ENCODE data around the gene FMN1.
A peak's percentile ranks its signal among the peaks of the same experiment; 100 is the strongest.

FMN1 gene

GRCh38 chr15:33107950-33108349 is 86.6 kb downstream of the FMN1 start:
- H3K9me3 ChIP-seq (ENCODE audit: control insufficient read depth, low read length): no peaks in the 10 kb centered on the region
- no peaks in the 10 kb centered on the region for H3K79me2 ChIP-seq
- H3K4me3 ChIP-seq (ENCODE audit: low read depth, low read length): no peak overlapping the region
- H3K4me1 ChIP-seq: no peaks in the 10 kb centered on the region
- H3K36me3 ChIP-seq (ENCODE audit: control insufficient read depth, insufficient read depth, low read length): no peaks in the 10 kb centered on the region
- no peaks in the 10 kb centered on the region for H3K27me3 ChIP-seq (ENCODE audit: control insufficient read depth, insufficient read depth, low read length)
- no peak overlapping the region for H2AFZ ChIP-seq
- H3K4me2 ChIP-seq (ENCODE audit: low read length): no peak overlapping the region
- no peak overlapping the region for H3K9ac ChIP-seq
- H3K27ac ChIP-seq: no peak overlapping the region
- no peak for TF ChIP-seq CTCF (IDR thresholded peaks at IDR 0.05)

GRCh38 chr15:33104212-33104611 is 90.3 kb downstream of the FMN1 start:
- Histone ChIP-seq H3K9ac (no peak overlapping the region), H3K9me3 (ENCODE audit: control insufficient read depth, low read length) (no peaks in the 10 kb centered on the region), H3K79me2 (no peaks in the 10 kb centered on the region), H2AFZ (no peak overlapping the region), H3K27me3 (ENCODE audit: control insufficient read depth, insufficient read depth, low read length) (no peaks in the 10 kb centered on the region), H3K4me3 (ENCODE audit: low read depth, low read length) (no peak overlapping the region), H3K36me3 (ENCODE audit: control insufficient read depth, insufficient read depth, low read length) (no peaks in the 10 kb centered on the region), H3K4me2 (ENCODE audit: low read length) (peak overlapping the region; percentile 23), H3K27ac (no peak overlapping the region), H3K4me1 (no peaks in the 10 kb centered on the region)
- no peak for TF ChIP-seq CTCF (IDR thresholded peaks at IDR 0.05)

- Histone ChIP-seq H3K79me2 (no peaks in the 10 kb centered on the region), H3K4me1 (no peaks in the 10 kb centered on the region), H3K36me3 (ENCODE audit: control insufficient read depth, insufficient read depth, low read length) (no peaks in the 10 kb centered on the region), H3K4me3 (ENCODE audit: low read depth, low read length) (no peak overlapping the region), H3K27me3 (ENCODE audit: control insufficient read depth, insufficient read depth, low read length) (no peaks in the 10 kb centered on the region), H2AFZ (no peak overlapping the region), H3K9ac (no peak overlapping the region), H3K4me2 (ENCODE audit: low read length) (no peak overlapping the region), H3K9me3 (ENCODE audit: control insufficient read depth, low read length) (no peaks in the 10 kb centered on the region), H3K27ac (no peak overlapping the region)
- TF ChIP-seq CTCF (IDR thresholded peaks at IDR 0.05): no peak
Measured at GRCh38 chr15:33101036-33101435, 93.5 kb downstream of the FMN1 start.

GRCh38 chr15:33100314-33100713 is 94.2 kb downstream of the FMN1 start:
- Histone ChIP-seq H3K4me2 (ENCODE audit: low read length) (no peak overlapping the region), H3K9ac (no peak overlapping the region), H3K9me3 (ENCODE audit: control insufficient read depth, low read length) (no peaks in the 10 kb centered on the region), H3K27me3 (ENCODE audit: control insufficient read depth, insufficient read depth, low read length) (no peaks in the 10 kb centered on the region), H3K4me3 (ENCODE audit: low read depth, low read length) (no peak overlapping the region), H3K4me1 (no peaks in the 10 kb centered on the region), H3K79me2 (no peaks in the 10 kb centered on the region), H3K36me3 (ENCODE audit: control insufficient read depth, insufficient read depth, low read length) (no peaks in the 10 kb centered on the region), H2AFZ (no peak overlapping the region), H3K27ac (no peak overlapping the region)
- TF ChIP-seq CTCF (IDR thresholded peaks at IDR 0.05): no peak

- H3K27ac ChIP-seq: no peak overlapping the region
- H3K4me1 ChIP-seq: no peaks in the 10 kb centered on the region
- no peak overlapping the region for H3K4me3 ChIP-seq (ENCODE audit: low read depth, low read length)
- no peaks in the 10 kb centered on the region for H3K27me3 ChIP-seq (ENCODE audit: control insufficient read depth, insufficient read depth, low read length)
- no peak overlapping the region for H2AFZ ChIP-seq
- no peak overlapping the region for H3K9ac ChIP-seq
- no peaks in the 10 kb centered on the region for H3K79me2 ChIP-seq
- no peak for TF ChIP-seq CTCF (IDR thresholded peaks at IDR 0.05)
- H3K4me2 ChIP-seq (ENCODE audit: low read length): no peak overlapping the region
- H3K9me3 ChIP-seq (ENCODE audit: control insufficient read depth, low read length): no peaks in the 10 kb centered on the region
- no peaks in the 10 kb centered on the region for H3K36me3 ChIP-seq (ENCODE audit: control insufficient read depth, insufficient read depth, low read length)
Measured at GRCh38 chr15:33099739-33100138, 94.8 kb downstream of the FMN1 start.

All from parathyroid adenoma (tissue), 2 donors.